22Rv1 (cell line): Measurements from ENCODE around the gene PAX3.

Source experiments
- CTCF ChIP-seq: fragments of 450-650 bp; IDR thresholded peaks from 2 replicates; pipeline ENCODE4 v1.5.1; 2017; ENCODE audit warnings: mild to moderate bottlenecking
- ZFX ChIP-seq: fragments of 450-650 bp; IDR thresholded peaks from 2 replicates; pipeline ENCODE4 v1.6.1; 2017; ENCODE audit warnings: antibody characterized with exemption, borderline replicate concordance

- TF ChIP-seq CTCF (no peak), ZFX (no peak)
These were observed 3.6 kb upstream of the PAX3 start for GRCh38 chr2:222302178-222303018.
